AG04450 (cell line): ENCODE measurements around the gene TUBGCP2. TPM values are rescaled to one million over a fixed set of nuclear protein-coding genes. Genes with fewer than 3 reads are reported as not detected.

Experiments used
- CTCF ChIA-PET: fragments of 300-600, 350-600 bp; formaldehyde crosslinking; extraction: SDS; loops from one replicate; lab custom pipeline; 2022; ENCODE audit warnings: antibody characterized with exemption, inconsistent platforms; lab: Charles Lee
- POLR2A ChIA-PET: fragments of 350-600 bp; formaldehyde crosslinking; extraction: SDS; loops from one replicate; lab custom pipeline; 2021; ENCODE audit warnings: antibody characterized with exemption, inconsistent platforms; lab: Yijun Ruan, JAX
- DNase-seq: peaks from one replicate; pipeline ENCODE4 v3.0.0-alpha.2; 2011; ENCODE audit warnings: low read depth, low spot score
- H3K27ac ChIP-seq: one replicate; pipeline ENCODE4 v1.5.1; 2012; ENCODE audit warnings: low read depth, low read length, control low read depth
- H3K27me3 ChIP-seq: one replicate; pipeline ENCODE4 v1.6.0; 2012; ENCODE audit warnings: low read length; ENCODE audit not compliant: control insufficient read depth, insufficient read depth
- H3K4me3 ChIP-seq: 2 replicates; pipeline ENCODE4 v1.5.1; 2011; ENCODE audit warnings: mild to moderate bottlenecking, low read depth, low read length, control low read depth
- H3K9me3 ChIP-seq: 2 replicates; pipeline ENCODE4 v1.5.1; 2012; ENCODE audit warnings: low read length; ENCODE audit not compliant: control insufficient read depth, insufficient read depth
- CTCF ChIP-seq: IDR thresholded peaks from 2 replicates; pipeline ENCODE4 v1.5.1; 2011; ENCODE audit warnings: low read depth, low read length, control low read depth, inconsistent platforms
- polyA plus RNA-seq: library from polyadenylated mRNA; depleted of rRNA; stranded (reverse); fragments of >200 nt; gene quantifications from 2 replicates; pipeline ENCODE4 v1.2.3, GENCODE V29; 2011

Gene TUBGCP2
- polyA plus RNA-seq, 1 experiment: 40.0 TPM

DNA sequence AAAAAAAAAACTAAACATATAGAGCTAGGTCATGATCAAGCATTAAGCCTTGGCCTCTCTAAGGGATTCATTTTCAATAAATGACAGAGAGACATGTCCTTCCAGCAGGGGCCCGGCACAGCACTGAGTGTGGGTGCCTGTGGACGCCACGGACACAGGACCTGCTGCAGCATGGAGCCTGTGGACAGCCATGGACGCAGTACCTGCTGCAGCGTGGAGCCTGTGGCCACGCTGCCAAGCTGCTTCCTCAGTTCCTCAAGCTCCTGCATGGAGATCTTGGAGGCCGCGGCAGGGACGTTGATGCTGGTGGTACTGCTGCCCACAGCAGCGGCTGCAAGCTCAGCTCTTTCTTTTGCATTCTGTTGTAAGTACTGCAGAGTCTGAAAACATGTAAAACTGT is 9.4 kb downstream of the TUBGCP2 start:
- no peak for TF ChIP-seq CTCF
- CTCF ChIA-PET: interaction anchor here (0.7 to 1.9 kb wide), 3 partner anchors 9 to 706 kb away, joined by 3 to 8 read pairs (median 6); no protein-coding TSS in a partner anchor
- POLR2A ChIA-PET: no interaction called here
- H3K9me3 ChIP-seq: no peaks in the 10 kb centered on the region; the same call in 1 of the 2 replicates
- H3K27me3 ChIP-seq: no peaks in the 10 kb centered on the region
- no peak overlapping the region for H3K4me3 ChIP-seq
- DNase-seq: no peak
- H3K27ac ChIP-seq: no peak overlapping the region

GRCh38 chr10:133298466-133298865 is 10.2 kb downstream of the TUBGCP2 start:
- H3K9me3 ChIP-seq: peaks cover 4% of the 10 kb centered on the region; the same call in 1 of the 2 replicates
- H3K4me3 ChIP-seq: no peak overlapping the region
- no peak overlapping the region for H3K27ac ChIP-seq
- no peak for TF ChIP-seq CTCF
- CTCF ChIA-PET: interaction anchor here (1.9 kb wide), 1 partner anchor 9 kb away, joined by 6 read pairs; no protein-coding TSS in a partner anchor
- POLR2A ChIA-PET: no interaction called here
- no peak for DNase-seq
- no peaks in the 10 kb centered on the region for H3K27me3 ChIP-seq

- ChIA-PET CTCF (no interaction called here), POLR2A (no interaction called here)
- H3K4me3 ChIP-seq: no peak overlapping the region
- no peak for TF ChIP-seq CTCF
- H3K27ac ChIP-seq: no peak overlapping the region
- no peak for DNase-seq
- H3K27me3 ChIP-seq: no peaks in the 10 kb centered on the region
- peaks cover 5% of the 10 kb centered on the region; the same call in 1 of the 2 replicates for H3K9me3 ChIP-seq
Observed at GRCh38 chr10:133297504-133297903, 11.2 kb downstream of the TUBGCP2 start.

DNA sequence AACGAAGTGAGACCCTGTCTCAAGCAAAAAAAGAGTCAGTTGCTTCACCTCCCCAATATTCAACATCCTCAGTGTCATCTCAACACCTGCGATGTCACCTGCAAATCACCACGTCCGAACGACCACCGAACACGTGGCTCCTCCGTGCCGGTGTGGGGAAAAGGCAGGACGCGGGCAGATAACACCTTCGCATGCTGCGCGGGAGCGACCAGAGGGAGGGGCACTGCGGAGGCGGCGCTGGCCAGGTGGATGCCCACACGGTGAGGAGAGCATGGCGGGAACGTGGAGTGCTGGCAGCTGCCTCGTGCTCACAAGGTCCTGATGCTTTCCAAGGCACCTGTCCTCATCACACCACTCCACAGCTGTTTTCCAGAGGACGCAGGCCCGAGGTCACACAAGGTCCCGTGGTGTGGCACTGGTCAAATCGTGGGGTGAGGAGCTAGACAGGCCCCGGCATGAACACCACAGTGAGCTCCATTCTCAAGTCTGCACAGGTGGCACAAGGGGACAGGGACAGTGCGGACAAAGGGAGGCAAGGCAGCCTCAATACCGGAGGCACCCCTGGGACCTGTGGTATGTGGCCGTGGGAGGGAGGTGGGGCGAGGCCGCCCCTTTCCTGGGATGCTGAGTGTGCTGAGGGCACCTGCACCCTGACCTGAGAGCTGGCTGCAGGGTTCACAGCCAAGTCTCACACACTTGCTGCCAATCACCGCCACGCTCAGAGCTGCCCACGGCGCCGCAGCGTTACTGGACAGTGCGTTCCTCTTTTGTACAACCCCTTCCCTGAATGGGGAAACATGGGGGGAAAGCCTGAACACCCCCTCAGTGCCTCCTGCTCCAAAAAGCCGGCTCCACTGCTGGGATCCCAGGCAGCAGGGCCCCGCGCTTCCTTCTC is 13.0 kb downstream of the TUBGCP2 start:
- ChIA-PET POLR2A (interaction anchor here (0.6 kb wide), 1 partner anchor 41 kb away, joined by 4 read pairs; no protein-coding TSS in a partner anchor), CTCF (interaction anchor here (1.0 to 1.1 kb wide), 2 partner anchors 34 kb away, joined by 3 read pairs; no protein-coding TSS in a partner anchor)
- no peaks in the 10 kb centered on the region for H3K27me3 ChIP-seq

More for the DNA sequence above, 13.0 kb downstream of the TUBGCP2 start:
- no peak for TF ChIP-seq CTCF
- DNase-seq: no peak
- Histone ChIP-seq H3K9me3 (peaks cover 5% of the 10 kb centered on the region; the same call in 1 of the 2 replicates), H3K27ac (no peak overlapping the region), H3K4me3 (no peak overlapping the region)
